Activated T-cell treated with anti-CD3 and anti-CD28 coated beads, Interleukin-2, amount 50 U/mL, for 1 hour (primary cell): ENCODE data around the gene CA14.
A peak's percentile ranks its signal among the peaks of the same experiment; 100 is the strongest.
"Not testable (repeated sequence)": the region's sequence is repeated elsewhere in the genome, so short reads cannot be mapped to it uniquely, and the experiment has no call there.

Source experiments
- DNase-seq: peaks from one replicate; pipeline ENCODE4 v3.0.0-alpha.2; 2020

The CA14 gene

GRCh38 chr1:150257624-150258585, at the start of gene CA14:
CA14 (plus strand) TSS chr1:150257774; CDS start chr1:150258129, 355 bp downstream.
- no peak for DNase-seq

GRCh38 chr1:150208460-150208859, 49.1 kb upstream of the CA14 start:
- not testable (repeated sequence) for DNase-seq

GRCh38 chr1:150210091-150210490, 47.5 kb upstream of the CA14 start:
- DNase-seq = no peak

- DNase-seq = no peak
These were observed 46.9 kb upstream of the CA14 start for GRCh38 chr1:150210706-150211105.

- no peak for DNase-seq
These were observed 45.5 kb upstream of the CA14 start for GRCh38 chr1:150212070-150212469.

- peak; percentile 86 for DNase-seq
These were observed 44.1 kb upstream of the CA14 start for GRCh38 chr1:150213170-150214098.

GRCh38 chr1:150214099-150214756, 43.3 kb upstream of the CA14 start:
- DNase-seq = not testable (repeated sequence)

- not testable (repeated sequence) for DNase-seq
These were observed 41.7 kb upstream of the CA14 start for GRCh38 chr1:150215855-150216254.

- no peak for DNase-seq
These were observed 36.0 kb upstream of the CA14 start for GRCh38 chr1:150221552-150221951.

- no peak for DNase-seq
These were observed 32.6 kb upstream of the CA14 start for GRCh38 chr1:150224983-150225382.

GRCh38 chr1:150225546-150225945, 32.0 kb upstream of the CA14 start:
- no peak for DNase-seq

GRCh38 chr1:150226486-150226885, 31.1 kb upstream of the CA14 start:
- no peak for DNase-seq

GRCh38 chr1:150227228-150227627, 30.3 kb upstream of the CA14 start:
- no peak for DNase-seq

GRCh38 chr1:150228246-150228645, 29.3 kb upstream of the CA14 start:
- DNase-seq = not testable (repeated sequence)

- DNase-seq = not testable (repeated sequence)
These were observed 24.7 kb upstream of the CA14 start for GRCh38 chr1:150232921-150233320.

GRCh38 chr1:150233359-150234308, 23.9 kb upstream of the CA14 start:
- peak; percentile 34 for DNase-seq

GRCh38 chr1:150234309-150234565, 23.3 kb upstream of the CA14 start:
- DNase-seq = no peak

GRCh38 chr1:150234566-150235293, 22.8 kb upstream of the CA14 start:
- peak; percentile 87 for DNase-seq

GRCh38 chr1:150235294-150235851, 22.2 kb upstream of the CA14 start:
- DNase-seq = no peak

GRCh38 chr1:150235852-150236613, 21.5 kb upstream of the CA14 start, which contains the start of gene ANP32E:
ANP32E (minus strand) TSS chr1:150236112; CDS start chr1:150235786, 326 bp downstream.
- DNase-seq = peak; percentile 89
